NCI-H2196 (cell line): ENCODE measurements around the gene CALN1.

ENCODE experiments used
- DNase-seq: peaks from one replicate; lab custom pipeline; 2025; ENCODE audit not compliant: unreplicated experiment; lab: John Stamatoyannopoulos, UW

Gene CALN1

DNA sequence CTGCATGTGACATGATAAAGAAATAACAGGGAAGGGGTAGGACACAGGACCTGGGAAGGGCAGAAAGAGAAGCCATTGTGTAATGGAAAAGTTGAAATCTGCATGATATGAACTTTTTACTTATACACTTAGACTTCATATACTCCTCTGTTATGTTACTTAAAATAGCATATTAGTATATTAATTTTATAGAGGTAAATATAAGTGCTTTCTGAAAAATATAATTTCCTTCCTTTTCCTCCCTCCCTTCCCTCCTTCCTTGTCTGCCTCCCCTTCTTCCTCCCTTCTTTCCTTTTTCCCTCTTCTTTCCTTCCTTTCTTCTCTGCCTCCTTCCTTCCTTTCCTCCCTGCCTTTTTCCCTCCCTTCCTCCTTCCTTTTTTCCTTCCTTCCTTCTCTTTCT lies 363.7 kb downstream of the CALN1 start:
- no peak for DNase-seq

DNA sequence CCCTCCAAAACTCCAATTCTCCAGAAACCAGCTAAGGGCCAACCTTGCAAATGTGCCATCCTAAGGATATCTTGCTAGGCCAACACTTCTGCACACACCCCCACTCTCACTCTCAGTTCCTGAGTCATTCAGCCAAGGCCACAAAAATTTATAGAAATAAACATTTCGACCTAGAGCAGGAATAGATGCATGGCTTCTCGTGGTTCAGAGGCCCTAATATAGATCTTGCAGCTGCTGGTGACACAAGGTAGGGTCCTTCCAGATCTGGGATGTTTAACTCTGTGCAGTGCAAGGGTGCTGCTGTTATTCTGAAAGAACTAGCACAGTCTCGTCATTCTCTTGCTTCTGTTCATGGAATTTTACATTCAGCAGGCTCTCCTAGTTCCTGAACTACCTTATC lies 369.3 kb downstream of the CALN1 start:
- DNase-seq: no peak

DNA sequence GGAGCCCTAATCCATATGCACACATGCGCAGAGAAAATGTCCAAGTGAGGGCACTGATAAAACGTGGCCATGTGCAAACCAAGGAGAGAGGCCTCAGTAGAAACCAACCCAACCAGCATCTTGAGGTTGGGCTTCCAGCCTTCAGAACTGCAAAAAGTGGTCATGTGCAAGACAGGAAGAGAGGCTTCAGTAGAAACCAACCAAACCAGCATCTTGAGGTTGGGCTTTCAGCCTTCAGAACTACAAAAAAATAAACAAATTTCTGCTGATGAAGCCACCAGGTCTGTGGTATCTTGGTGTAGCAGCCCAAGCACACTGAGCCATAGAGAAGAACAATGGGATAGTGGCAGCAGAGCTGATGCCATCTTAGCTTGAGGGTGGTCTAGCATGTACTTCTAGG lies 371.5 kb downstream of the CALN1 start:
- DNase-seq: no peak

- DNase-seq: no peak
Observed at GRCh38 chr7:72039460-72039859, 372.7 kb downstream of the CALN1 start.

- no peak for DNase-seq
Observed at GRCh38 chr7:72038022-72038732, 374.0 kb downstream of the CALN1 start.

DNA sequence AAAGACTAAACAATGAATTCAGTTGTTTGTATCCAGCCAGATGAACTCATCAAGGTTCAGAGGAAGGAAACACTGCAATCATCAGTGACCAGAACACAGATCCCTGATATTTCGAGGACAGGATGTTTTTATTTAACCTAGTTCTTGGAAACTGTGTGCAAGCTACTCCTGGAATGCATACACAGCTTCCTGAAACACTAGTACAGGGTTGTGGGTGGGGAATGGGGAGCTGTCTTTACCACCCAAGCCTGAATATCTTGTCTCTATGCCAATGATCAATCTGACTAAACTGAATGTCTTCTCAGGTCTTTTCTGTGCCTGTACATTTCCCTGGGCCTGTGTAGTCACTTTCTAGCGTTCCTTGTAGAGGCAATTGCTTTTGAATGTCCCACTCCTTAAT lies 374.6 kb downstream of the CALN1 start:
- no peak for DNase-seq

DNA sequence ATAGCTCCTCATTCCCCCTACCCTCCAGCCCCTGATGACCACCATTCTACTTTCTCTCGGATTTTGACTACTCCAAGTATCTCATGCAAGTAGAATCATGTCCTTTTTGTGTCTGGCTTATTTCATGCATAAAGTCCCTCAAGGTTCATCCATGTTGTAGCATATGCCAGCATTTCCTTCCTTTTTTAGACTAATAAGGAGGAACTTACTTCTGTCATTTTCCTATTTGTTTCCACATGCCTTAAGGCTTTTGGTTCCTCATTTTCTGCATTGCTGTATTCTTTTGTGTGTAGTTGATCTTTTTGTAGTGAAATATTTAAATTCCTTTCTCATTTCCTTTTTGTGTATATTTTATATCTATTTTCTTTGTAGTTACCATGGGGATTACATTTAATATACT lies 376.9 kb downstream of the CALN1 start:
- DNase-seq: no peak

- no peak for DNase-seq
Observed at GRCh38 chr7:72032934-72033333, 379.2 kb downstream of the CALN1 start.

- DNase-seq: no peak
Observed at GRCh38 chr7:72030994-72031667, 381.0 kb downstream of the CALN1 start.

- DNase-seq: no peak
Observed at GRCh38 chr7:72028267-72028666, 383.9 kb downstream of the CALN1 start.

DNA sequence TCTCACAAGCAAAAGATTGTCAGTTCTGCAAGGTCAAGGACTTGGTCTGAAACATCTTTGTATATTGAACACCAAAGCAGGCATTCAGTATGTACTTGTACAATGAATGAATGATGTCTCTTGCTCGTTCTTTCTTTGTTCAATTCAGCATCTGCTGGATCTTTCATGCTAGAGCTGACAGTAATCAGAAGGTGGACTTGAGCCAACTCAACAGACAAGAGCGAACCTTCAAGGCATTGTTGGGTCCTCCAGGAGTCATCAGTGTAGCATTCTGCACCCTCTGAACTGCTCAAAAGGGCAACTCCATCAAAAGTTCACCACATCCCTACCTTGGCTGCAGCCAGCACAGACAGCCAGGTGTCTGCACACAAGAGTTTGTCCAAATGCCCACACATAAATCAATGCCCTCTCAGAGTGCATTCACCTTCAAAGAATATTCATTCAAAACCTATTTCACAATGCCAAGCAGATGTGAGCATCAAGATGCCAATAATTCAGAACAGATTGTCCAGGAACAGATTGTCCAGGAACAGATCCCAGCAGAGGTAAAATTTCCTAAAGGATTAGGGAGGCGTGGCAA lies 386.7 kb downstream of the CALN1 start:
- DNase-seq: no peak

DNA sequence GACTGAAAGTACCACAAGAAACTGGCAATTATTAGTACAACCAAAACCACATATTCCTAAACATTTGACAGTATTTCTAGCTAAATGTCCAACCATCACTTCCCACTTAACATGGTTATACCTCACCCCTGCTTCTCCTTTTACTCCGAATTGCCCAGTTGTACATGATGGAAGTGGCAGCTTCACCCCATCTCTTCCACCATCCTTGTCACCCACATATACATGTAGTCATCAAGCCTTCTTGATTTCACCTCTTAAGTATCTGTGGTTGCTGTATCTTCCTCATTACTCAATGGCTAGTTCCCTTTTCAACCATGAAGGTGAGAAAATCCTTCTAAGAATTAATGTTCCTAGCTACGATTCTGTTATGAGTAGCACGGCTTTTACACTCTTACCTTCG lies 388.2 kb downstream of the CALN1 start:
- no peak for DNase-seq

DNA sequence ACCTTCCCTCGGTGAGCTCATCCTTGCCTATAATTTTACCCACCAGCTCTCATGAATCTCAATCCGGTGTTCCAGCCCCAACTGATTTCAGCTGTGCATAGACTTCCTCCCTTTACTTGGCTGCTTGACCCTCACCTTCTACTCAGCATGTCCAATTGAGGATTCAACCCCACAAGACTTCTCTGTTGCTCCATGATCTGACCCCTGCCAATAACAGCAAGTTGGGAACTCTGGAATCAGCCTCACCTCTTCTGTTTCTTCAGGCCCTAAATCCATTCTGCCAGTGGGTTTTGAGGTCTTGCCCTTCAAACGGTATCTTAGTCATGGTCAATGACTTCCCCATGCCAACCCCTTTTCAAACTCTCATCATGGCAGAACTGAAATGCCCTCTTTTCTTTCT lies 390.4 kb downstream of the CALN1 start:
- no peak for DNase-seq

DNA sequence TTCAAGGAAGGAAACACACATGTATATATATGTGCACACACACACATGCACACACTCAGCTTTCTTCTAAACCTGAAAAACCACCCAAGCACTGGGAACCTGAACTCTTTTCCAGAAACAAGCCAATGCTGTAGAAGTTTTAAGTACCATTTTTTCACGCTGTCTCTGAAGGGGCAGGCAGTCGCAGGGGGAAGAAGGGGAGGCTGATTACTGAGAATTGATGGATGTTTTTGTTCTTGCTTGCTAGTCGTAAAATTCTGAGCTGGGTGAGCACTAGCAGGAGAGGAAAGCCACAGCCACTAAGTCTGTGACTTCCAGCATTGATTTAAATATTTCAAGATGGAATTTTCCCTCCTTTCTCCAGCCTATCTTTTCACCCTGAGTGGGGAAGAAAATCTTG lies 391.8 kb downstream of the CALN1 start:
- no peak for DNase-seq

DNA sequence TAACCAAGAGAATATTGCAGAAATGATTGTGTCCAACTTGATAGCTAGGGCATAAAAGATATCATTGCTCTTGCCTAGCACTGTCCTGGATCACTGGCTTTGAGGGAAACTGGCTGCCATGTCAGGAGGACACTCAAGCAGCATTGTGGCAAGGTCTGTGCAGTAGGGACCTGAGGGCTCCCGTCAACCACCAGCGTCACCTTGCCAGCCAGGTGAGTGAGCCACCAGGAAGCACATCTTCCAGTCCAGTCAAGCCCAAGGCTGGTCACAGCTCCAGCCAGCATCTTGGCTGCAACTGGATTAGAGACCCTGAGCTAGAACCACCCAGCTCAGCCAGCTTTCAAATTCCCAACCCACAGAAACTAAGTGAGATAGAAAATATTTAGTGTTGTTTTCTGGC lies 392.7 kb downstream of the CALN1 start:
- no peak for DNase-seq

DNA sequence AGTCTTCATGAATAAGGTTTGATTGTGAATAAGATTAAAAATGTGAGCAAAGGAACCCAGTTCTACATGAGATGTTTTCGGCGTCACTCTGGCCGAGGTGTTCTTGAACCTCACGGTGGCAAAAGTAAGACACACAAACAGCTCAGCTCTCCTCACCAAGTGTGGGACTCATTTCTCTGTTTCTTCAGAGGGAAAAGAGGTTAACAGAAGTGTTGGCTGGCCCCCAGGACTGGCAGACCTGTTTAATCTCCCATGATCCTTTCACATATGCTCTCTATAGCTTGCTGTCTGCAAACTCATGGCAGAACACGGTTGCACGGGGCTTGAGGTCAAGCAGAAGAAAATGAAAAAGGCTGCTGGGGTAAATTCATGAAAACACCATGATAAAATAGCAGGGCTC lies 394.4 kb downstream of the CALN1 start:
- no peak for DNase-seq

DNA sequence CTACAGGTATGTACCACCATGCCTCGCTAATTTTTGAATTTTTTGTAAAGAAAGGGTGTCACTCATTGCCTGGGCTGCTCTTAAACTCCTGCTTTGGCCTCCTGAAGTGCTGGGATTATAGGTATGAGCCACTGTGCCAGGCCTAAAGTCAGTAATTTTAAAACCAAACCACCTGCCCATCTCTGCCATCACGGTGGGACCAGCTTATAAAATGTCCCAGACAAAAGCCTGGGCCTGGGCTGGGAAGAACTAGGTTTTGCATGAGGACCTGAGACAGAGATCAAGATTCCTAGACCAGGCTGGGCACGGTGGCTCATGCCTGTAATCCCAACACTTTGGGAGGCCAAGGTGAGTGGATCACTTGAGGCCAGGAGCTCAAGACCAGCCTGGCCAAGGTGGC lies 395.6 kb downstream of the CALN1 start:
- no peak for DNase-seq

DNA sequence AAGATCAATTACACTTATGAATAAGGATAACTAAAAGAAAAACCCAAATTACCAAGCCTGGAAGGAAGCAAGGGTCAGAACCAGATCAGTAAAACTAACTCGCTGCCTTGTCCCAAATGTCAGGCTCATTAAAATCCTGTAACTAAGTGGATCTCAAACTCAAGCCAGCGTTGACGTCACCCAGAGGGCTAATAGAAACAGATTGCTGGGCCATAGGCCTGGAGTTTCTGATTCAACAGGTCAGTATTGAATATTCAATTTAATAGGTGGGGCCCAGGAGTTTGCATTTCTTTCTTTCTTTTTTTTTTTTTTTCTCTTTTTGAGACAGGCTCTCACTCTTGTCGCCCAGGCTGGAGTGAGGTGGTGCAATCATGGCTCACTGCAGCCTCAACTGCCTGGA lies 397.0 kb downstream of the CALN1 start:
- DNase-seq: no peak

- no peak for DNase-seq
Observed at GRCh38 chr7:72007018-72007417, 405.1 kb downstream of the CALN1 start.

DNA sequence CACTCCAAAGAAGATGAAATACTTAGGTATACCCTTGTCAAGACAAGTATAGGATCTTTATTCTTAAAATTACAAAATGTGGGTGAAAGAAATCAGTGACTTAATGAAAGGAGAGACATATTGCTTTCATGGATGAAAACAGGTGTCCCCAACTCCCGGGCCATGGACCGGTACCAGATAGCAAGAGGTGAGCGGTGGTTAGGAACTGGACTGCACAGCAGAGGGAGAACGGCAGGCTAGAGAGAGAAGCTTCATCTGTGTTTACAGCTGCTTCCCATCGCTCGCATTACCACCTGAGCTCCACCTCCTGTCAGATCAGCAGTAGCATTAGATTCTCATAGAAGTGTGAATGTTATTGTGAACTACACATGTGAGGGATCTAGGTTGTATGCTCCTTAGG lies 408.9 kb downstream of the CALN1 start:
- no peak for DNase-seq

DNA sequence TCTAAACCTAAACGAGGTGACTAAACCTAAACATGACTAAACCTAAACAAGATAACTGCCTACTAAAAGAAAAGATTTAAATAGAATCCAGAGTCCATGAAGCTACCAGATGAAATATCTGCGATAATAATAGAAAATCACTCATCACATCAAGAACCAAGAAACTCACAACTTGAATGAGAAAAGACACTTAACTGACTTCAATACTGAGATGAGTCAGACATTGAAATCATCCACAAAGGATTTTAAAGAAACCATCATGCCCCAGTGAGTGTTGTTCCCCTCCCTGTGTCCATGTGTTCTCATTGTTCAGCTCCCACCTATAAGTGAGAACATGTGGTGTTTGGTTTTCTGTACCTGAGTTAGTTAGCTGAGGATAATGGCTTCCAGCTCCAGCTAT lies 416.0 kb downstream of the CALN1 start:
- no peak for DNase-seq

GRCh38 chr7:71995111-71995510 lies 417.0 kb downstream of the CALN1 start:
- no peak for DNase-seq

- DNase-seq: no peak
Observed at GRCh38 chr7:71991586-71991985, 420.6 kb downstream of the CALN1 start.
